Jurkat, Clone E6-1 (cell line): ENCODE measurements around the gene MTFR1L. TPM values are rescaled to one million over a fixed set of nuclear protein-coding genes. Genes with fewer than 3 reads are reported as not detected.

Source experiments
- DNase-seq: peaks from one replicate; pipeline ENCODE4 v3.0.0-alpha.2; 2011; ENCODE audit warnings: low read depth, low spot score
- H3K4me3 ChIP-seq: 2 replicates; pipeline ENCODE4 v1.5.1; 2011; ENCODE audit warnings: mild to moderate bottlenecking, low read length, control low read depth, moderate library complexity
- polyA plus RNA-seq: library from polyadenylated mRNA; unstranded; fragments of >200 nt; gene quantifications from one replicate; pipeline ENCODE4 v1.2.1, GENCODE V29; 2012; ENCODE audit warnings: missing spikeins; ENCODE audit not compliant: insufficient read length, insufficient read depth

The MTFR1L gene
- 35.1 TPM for polyA plus RNA-seq

- peak; percentile 76 for DNase-seq
- H3K4me3 ChIP-seq: peak within 1 kb of the TSS; percentile 87
These were observed at the start of gene MTFR1L for GRCh38 chr1:25819491-25820246. TSS of gene MTFR1L (plus strand) at chr1:25819954. CDS start at chr1:25823105, 3,151 bp downstream.

- H3K4me3 ChIP-seq: no peak overlapping the region
- DNase-seq: no peak
These were observed 49.1 kb upstream of the MTFR1L start for GRCh38 chr1:25770541-25771220.

- no peak for DNase-seq
- no peak overlapping the region for H3K4me3 ChIP-seq
These were observed 48.3 kb upstream of the MTFR1L start for GRCh38 chr1:25771221-25772114.

- no peak for DNase-seq
These were observed 47.6 kb upstream of the MTFR1L start for GRCh38 chr1:25772164-25772563.

GRCh38 chr1:25772692-25773245, 47.0 kb upstream of the MTFR1L start:
- DNase-seq: no peak

More at GRCh38 chr1:25772164-25772563, 47.6 kb upstream of the MTFR1L start:
- H3K4me3 ChIP-seq: no peak overlapping the region

GRCh38 chr1:25773441-25774125, 46.2 kb upstream of the MTFR1L start:
- no peak for DNase-seq
- no peak overlapping the region for H3K4me3 ChIP-seq

More at GRCh38 chr1:25772692-25773245, 47.0 kb upstream of the MTFR1L start:
- H3K4me3 ChIP-seq: no peak overlapping the region

- no peak overlapping the region for H3K4me3 ChIP-seq
- no peak for DNase-seq
These were observed 45.4 kb upstream of the MTFR1L start for GRCh38 chr1:25774206-25774803.

GRCh38 chr1:25774921-25775771, 44.6 kb upstream of the MTFR1L start:
- no peak overlapping the region for H3K4me3 ChIP-seq
- DNase-seq: peak; percentile 96

- no peak overlapping the region for H3K4me3 ChIP-seq
- DNase-seq: no peak
These were observed 40.4 kb upstream of the MTFR1L start for GRCh38 chr1:25779388-25779787.

- H3K4me3 ChIP-seq: no peak overlapping the region
- DNase-seq: no peak
These were observed 39.9 kb upstream of the MTFR1L start for GRCh38 chr1:25779894-25780293.

GRCh38 chr1:25780318-25781129, 39.2 kb upstream of the MTFR1L start:
- no peak for DNase-seq

GRCh38 chr1:25781130-25781433, 38.7 kb upstream of the MTFR1L start:
- no peak for DNase-seq
- no peak overlapping the region for H3K4me3 ChIP-seq

More at GRCh38 chr1:25780318-25781129, 39.2 kb upstream of the MTFR1L start:
- H3K4me3 ChIP-seq: no peak overlapping the region

- H3K4me3 ChIP-seq: no peak overlapping the region
- DNase-seq: no peak
These were observed 37.0 kb upstream of the MTFR1L start for GRCh38 chr1:25782608-25783201.

- no peak for DNase-seq
These were observed 35.1 kb upstream of the MTFR1L start for GRCh38 chr1:25784575-25785051.

GRCh38 chr1:25785333-25786067, 34.3 kb upstream of the MTFR1L start:
- H3K4me3 ChIP-seq: no peak overlapping the region

More at GRCh38 chr1:25784575-25785051, 35.1 kb upstream of the MTFR1L start:
- no peak overlapping the region for H3K4me3 ChIP-seq

More at GRCh38 chr1:25785333-25786067, 34.3 kb upstream of the MTFR1L start:
- DNase-seq: no peak
